AG09309 (cell line): Measurements from ENCODE around the gene OAS3.
"Not testable (repeated sequence)": the region's sequence is repeated elsewhere in the genome, so short reads cannot be mapped to it uniquely, and the experiment has no call there.

Experiments
- DNase-seq: peaks from one replicate; pipeline ENCODE4 v3.0.0-alpha.2; 2010; ENCODE audit warnings: low read depth
- H3K4me3 ChIP-seq: 2 replicates; pipeline ENCODE4 v1.5.1; 2011; ENCODE audit warnings: mild to moderate bottlenecking, low read depth, low read length, moderate library complexity; ENCODE audit not compliant: control insufficient read depth
- CTCF ChIP-seq: IDR thresholded peaks from 2 replicates; pipeline ENCODE4 v1.5.1; 2011; ENCODE audit warnings: mild to moderate bottlenecking, low read depth, low read length, inconsistent platforms; ENCODE audit not compliant: insufficient read depth, control insufficient read depth; ENCODE audit errors: missing control alignments

The OAS3 gene

GRCh38 chr12:112909693-112910092 lies 28.6 kb upstream of the OAS3 start:
- no peak for DNase-seq
- no peak for TF ChIP-seq CTCF
- H3K4me3 ChIP-seq = no peak overlapping the region

DNA sequence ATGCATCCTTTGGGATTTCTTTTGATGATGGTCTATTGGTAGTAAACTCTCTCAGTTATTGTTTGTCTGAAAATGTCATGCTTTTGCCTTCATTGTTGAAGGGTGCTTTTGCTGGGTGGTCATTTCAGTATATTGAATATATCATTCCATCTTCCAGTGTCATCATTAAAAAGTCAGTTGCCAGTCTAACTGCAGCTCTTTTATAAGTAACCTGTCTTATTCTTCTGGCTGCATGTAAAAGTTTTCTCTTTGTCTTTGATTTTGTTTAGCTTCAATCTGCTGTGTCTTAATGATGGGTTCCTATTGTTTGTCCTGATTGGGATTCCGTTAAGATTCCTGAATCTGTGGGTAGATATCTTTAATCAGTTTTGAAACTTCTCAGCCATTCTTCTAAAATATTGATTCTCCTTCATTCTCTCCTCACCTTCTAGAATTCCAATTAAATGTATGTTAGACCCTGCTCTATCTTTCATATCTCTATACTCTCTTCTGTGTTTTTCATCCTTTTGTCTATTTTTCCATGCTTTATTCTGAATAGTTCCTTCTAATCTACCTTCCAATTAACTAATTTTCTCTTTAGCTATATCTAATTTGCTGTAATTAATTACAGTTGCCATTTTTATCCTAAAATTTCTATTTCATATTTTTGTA lies 25.1 kb upstream of the OAS3 start:
- no peak for DNase-seq
- no peak overlapping the region for H3K4me3 ChIP-seq
- no peak for TF ChIP-seq CTCF

- not testable (repeated sequence) for H3K4me3 ChIP-seq, DNase-seq
Measured at GRCh38 chr12:112913888-112914287, 24.4 kb upstream of the OAS3 start.

DNA sequence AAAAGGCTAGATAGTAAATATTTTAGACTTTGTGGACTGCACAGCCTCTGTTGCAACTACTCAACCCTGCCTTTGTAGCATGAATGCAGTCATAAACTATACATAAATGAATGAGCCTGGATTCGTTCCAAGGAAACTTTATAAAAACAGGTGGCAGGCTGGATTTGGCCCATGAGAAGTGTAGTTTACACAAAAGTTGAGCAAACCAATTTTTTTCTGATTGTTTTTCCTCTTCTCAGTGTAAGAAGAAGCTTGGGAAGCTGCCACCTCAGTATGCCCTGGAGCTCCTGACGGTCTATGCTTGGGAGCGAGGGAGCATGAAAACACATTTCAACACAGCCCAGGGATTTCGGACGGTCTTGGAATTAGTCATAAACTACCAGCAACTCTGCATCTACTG lies 22.0 kb upstream of the OAS3 start:
- no peak overlapping the region for H3K4me3 ChIP-seq
- DNase-seq = peak; percentile 43
- TF ChIP-seq CTCF = no peak

- no peak for TF ChIP-seq CTCF
- H3K4me3 ChIP-seq = no peak overlapping the region
- DNase-seq = no peak
Measured at GRCh38 chr12:112919121-112919520, 19.2 kb upstream of the OAS3 start.

- no peak for DNase-seq
Measured at GRCh38 chr12:112924986-112925385, 13.3 kb upstream of the OAS3 start.

GRCh38 chr12:112926416-112927033 lies 11.7 kb upstream of the OAS3 start:
- not testable (repeated sequence) for H3K4me3 ChIP-seq, DNase-seq

More at GRCh38 chr12:112924986-112925385, 13.3 kb upstream of the OAS3 start:
- TF ChIP-seq CTCF = no peak
- no peak overlapping the region for H3K4me3 ChIP-seq

GRCh38 chr12:112927475-112927874 lies 10.8 kb upstream of the OAS3 start:
- no peak overlapping the region for H3K4me3 ChIP-seq
- no peak for DNase-seq
- no peak for TF ChIP-seq CTCF
